Stimulated activated CD4-positive, alpha-beta T cell treated with anti-CD3 and anti-CD28 coated beads, TNF-alpha, amount 100 ng/mL, for 4 hours (primary cell): ENCODE measurements around the gene LSM3.

ENCODE experiments used
- DNase-seq, 3 experiments: peaks; one replicate each; pipeline ENCODE4 v3.0.0-alpha.2; 2020; ENCODE audit warnings: low read depth in 3 of 3

LSM3 gene

GRCh38 chr3:14157951-14158350 is 20.7 kb upstream of the LSM3 start:
- no peak for DNase-seq

DNA sequence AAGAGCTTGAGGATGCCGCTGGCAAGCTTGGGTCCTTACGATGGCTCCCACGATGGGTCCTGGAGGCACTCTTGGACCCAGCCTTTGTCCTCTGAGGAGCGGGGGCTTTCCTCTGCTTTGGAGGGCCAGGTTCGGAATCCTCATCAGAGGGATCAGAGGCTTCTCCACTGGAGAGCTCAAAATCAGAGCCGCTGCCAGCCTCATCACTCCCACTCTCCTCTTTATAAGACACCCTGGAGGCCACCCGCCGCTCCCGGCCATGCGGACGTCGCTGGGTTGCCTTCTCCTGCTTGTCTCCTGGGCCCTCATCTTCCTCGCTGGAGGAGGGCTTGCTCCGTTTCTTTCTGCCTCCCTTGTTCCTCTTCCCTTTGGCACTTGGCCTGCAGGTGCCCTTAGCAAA is 20.2 kb upstream of the LSM3 start:
- no peak for DNase-seq

DNA sequence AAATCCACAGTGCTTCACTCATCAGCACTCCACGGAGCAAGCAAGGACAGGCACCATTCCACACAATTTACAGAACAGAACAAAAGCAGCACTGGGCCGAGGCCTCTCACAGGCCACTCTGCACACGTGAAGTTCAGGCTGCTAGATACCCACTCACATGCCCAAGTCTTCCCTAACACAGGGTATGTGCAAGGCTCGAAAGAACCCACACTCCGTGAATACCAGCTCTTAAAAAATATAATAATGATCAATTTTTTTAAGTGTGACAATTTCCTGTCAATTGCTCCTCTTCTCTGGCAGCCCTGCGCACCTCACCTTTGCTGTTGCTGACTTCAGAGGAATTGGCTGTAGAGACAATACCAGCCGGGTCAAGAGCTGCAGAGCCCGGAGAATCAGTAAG is 19.2 kb upstream of the LSM3 start:
- DNase-seq = no peak

- no peak for DNase-seq
These were observed 17.3 kb upstream of the LSM3 start for GRCh38 chr3:14161282-14161681.

DNA sequence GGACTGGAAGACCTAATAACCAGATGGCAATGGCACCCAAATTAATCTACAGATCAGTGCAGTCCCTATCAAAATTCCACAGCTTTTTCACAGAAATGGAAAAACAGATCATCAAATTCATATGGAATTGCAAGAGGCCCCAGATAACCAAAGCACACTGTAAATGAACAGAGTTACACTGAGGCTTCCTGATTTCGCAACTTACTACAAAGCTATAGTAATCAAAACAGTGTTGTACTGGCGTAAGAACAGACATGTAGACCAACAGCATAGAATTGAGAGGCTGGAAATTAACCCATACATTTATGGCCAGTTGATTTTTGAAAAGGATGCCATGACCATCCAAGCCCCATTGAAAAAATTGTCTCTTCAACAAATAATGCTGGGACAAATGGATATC is 16.4 kb upstream of the LSM3 start:
- DNase-seq = no peak

GRCh38 chr3:14166877-14167603 is 11.6 kb upstream of the LSM3 start:
- no peak for DNase-seq

DNA sequence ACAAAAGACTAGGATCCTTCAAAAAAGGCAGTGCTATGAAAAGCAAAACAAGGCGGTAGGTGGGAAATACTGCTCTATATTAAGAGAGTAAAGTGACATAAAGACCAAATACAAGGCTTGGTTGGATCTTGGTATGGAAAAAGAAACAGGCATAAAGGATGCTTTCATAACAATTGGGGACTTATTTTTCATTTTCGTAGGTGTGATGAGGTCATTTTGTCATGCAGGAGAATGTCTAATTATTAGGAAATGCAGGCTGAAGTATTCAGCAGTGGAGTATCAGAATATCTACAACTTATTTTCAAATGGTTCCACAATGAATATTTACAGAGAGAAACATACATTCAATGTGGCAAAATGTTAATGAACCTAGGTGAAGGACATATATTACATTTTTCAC is 9.2 kb upstream of the LSM3 start:
- no peak for DNase-seq

DNA sequence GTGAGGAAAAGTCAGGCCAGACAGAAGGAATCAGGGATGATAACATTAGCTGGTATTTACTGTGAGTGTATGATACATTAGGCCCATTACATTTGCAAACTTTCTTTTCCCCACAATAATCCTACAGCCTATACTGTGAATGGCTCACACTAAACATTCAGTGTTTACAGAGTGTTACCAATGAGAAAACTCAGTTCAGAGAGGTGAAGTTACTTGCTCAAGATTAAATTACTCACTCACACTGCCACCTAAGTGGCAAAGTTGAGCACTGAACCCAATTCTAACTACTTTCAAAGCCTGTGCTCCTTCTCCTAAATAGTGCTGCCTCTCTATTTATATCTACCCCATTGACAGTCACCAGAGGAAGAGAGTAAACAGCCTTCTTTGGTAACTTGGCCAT is 8.7 kb upstream of the LSM3 start:
- DNase-seq = no peak

DNA sequence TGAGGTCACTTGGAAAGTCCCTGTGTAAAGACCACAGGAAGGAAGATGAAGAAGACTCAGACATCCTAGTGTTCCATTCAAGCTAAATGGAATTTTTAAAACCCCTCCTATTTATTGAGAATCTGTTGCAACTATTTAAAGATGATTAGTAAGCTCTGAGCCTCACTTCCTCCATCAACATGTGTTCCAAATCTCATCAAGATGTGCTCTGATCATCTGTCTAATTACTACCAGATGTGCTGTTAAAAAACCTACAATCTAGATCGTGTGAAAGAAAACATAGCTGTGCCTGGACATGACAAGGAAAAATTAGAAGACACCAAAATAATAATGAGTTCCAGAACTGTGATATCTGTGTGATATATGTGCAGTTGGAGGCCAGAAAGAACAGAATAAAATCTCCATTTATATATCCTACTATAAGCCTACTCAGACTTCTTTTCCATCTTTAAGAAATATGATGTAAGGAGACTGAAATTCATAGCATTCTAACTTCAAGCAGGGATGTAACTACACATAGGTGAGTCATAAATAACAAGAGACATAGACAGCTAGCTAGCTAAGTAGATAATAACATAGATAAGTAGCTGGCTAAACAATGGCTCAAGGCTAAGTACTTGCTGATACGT is 8.0 kb upstream of the LSM3 start:
- DNase-seq = no peak

GRCh38 chr3:14172496-14172895 is 6.1 kb upstream of the LSM3 start:
- no peak for DNase-seq

GRCh38 chr3:14174483-14174882 is 4.1 kb upstream of the LSM3 start:
- no peak for DNase-seq

DNA sequence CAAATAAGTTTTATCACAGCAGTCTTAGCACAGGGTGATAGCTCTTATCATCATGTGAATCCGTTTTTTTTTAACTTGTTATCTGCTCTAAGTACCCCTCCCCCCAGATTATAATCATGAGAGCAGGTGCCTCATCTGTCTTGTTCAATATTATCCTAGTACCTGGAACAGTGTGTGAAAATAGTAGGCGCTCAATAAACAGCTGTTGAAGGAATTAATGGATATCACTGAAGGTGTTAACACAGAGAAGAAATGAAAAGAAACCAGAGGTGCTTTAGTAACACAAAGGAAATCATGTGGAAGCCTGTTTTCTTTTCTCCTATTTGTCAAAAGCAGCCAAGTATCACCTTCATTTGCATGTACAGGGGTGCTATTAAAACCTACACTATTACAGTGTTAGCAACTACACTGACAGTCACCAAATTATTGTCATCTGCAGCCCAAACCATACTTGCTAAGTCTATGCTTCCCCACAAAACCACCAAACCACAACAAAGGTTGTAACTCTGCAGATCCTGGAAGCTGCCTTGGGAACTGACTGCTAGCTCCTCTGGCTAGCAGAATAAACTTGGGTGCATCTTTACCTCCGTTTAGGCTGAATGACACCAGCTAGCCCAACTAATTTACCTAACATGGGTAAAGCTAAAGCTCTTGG is 3.1 kb upstream of the LSM3 start:
- DNase-seq = peak in 2 of 3 experiments; percentile 8 to 23

- no peak for DNase-seq
These were observed 904 bp upstream of the LSM3 start for GRCh38 chr3:14177580-14178246.

- no peak for DNase-seq
These were observed 473 bp downstream of the LSM3 start for GRCh38 chr3:14179114-14179465.

DNA sequence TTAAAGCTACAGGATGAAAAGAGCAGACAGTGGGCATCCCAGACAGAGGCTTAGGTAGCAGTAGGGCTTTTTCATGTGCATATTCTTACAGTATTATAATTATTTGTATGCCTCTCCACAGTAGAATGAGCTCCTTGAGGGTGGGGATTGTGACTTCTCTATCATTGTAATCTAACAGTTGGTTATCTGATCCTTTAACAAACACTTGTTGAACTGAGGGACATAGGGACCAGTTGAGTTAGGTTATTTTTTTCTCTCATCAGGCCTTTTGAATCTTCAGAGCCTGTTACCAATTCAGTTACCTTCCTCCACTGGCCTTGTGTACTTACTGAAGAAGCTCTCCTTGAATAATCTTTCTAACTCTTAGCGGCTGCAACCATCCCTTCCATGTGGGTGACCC is 1.2 kb downstream of the LSM3 start:
- DNase-seq = no peak

DNA sequence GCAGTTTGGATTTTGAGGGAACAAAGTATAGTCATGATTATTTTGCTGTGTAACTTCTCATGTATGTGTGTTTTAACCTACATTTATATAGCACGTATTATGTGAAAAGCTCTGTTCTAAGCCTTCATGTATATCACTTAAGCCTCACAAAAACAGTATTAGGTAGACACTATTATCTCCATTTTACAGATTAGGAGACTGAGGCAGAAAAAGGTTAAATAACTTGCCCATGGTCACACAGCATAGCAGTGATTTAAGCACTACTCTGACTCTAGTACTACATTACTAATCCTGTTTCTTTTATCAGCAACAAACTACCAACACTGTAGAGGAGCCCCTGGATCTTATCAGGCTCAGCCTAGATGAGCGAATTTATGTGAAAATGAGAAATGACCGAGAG is 2.6 kb downstream of the LSM3 start:
- DNase-seq = no peak

GRCh38 chr3:14183015-14183577 is 4.5 kb downstream of the LSM3 start:
- DNase-seq = no peak

- no peak for DNase-seq
These were observed 8.3 kb downstream of the LSM3 start for GRCh38 chr3:14186854-14187458.

DNA sequence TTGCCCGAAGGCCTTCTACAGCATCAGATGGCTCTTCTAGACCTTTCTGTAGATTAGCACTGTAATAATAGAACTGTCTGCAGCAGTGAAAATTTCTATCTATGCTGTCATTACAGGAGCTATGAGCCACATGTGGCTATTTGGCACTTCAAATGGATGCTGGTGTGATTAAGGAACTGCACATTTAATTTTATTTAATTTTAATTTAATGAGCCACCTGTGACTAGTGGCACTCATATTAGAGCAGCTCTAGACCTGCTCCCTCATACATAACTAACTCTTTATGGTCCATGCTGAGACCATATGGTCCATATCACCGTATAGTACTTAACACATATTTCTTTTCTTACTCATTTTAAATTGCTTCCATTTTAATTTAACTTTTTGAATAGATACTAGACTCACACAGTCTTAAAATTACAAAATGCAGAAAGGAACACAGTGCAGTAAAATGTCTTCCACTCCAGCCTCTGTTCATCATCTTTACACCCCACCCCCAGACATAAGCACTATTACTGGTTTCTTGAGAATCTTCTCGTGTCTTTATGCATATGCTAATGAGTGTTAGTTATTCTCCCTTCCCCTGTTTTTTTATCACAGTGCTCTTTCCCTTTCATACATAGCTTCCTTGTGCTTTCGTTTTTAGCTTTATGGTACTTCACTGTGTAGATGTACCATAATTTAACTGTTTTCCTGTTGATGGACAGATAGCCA is 9.6 kb downstream of the LSM3 start:
- no peak for DNase-seq

DNA sequence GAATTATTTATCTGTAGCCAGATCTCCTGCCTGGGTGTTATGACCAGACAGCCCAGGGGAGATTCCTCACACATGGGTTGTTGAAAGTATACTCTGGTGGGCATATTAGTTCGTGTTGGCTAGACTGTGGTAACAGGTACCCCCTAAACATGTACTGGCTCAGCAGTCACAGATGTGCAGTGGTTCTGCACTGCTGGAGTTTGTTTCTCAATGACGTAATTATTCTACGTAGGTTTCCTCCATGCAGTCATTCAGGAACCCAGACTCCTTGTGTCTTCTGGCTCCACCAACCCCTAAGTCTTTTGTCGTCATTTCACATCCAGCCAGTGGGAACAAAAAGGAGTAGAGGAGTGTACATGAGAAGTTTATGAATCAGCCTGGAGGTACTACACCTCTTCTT is 16.2 kb downstream of the LSM3 start:
- DNase-seq = no peak

- DNase-seq = no peak
These were observed 21.0 kb downstream of the LSM3 start for GRCh38 chr3:14199641-14200040.
